HG03354 (cell line): ENCODE measurements around the gene CDKN1A.

Experiments
- ATAC-seq: cut with Tn5 transposase; IDR thresholded peaks from one replicate; pipeline ENCODE4 v1.9.1; 2021; ENCODE audit warnings: mild to moderate bottlenecking; ENCODE audit not compliant: unreplicated experiment, poor library complexity, severe bottlenecking

Gene CDKN1A

DNA sequence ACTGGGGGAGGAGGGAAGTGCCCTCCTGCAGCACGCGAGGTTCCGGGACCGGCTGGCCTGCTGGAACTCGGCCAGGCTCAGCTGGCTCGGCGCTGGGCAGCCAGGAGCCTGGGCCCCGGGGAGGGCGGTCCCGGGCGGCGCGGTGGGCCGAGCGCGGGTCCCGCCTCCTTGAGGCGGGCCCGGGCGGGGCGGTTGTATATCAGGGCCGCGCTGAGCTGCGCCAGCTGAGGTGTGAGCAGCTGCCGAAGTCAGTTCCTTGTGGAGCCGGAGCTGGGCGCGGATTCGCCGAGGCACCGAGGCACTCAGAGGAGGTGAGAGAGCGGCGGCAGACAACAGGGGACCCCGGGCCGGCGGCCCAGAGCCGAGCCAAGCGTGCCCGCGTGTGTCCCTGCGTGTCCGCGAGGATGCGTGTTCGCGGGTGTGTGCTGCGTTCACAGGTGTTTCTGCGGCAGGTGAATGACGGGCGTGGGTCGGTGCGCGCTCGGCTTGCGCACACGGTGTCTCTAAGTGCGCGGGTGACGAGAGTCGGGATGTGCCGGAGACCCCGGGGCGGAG is at the start of gene CDKN1A:
Gene CDKN1A, plus strand, starts transcription at position 227 of the 555 bp plus-strand sequence. CDS start 5,388 bp downstream, outside the sequence.
- peak; percentile 46 for ATAC-seq

DNA sequence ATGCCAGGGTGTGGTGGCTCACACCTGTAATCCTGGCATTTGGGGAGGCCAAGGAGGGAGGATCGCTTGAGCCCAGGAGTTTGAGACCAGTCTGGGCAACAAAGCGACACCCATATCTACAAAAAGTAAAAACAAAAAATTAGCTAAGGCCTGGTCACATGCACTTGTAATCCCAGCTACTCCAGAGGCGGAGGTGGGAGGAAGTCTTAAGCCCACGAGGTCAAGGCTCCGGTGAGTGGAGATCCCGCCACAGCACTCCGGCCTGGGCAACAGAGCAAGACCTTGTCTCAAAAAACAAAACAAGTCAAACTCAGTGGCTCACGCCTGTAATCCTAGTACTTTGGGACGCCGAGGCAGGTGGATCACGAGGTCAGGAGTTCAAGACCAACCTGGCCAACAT is 48.7 kb upstream of the CDKN1A start:
- no peak for ATAC-seq

DNA sequence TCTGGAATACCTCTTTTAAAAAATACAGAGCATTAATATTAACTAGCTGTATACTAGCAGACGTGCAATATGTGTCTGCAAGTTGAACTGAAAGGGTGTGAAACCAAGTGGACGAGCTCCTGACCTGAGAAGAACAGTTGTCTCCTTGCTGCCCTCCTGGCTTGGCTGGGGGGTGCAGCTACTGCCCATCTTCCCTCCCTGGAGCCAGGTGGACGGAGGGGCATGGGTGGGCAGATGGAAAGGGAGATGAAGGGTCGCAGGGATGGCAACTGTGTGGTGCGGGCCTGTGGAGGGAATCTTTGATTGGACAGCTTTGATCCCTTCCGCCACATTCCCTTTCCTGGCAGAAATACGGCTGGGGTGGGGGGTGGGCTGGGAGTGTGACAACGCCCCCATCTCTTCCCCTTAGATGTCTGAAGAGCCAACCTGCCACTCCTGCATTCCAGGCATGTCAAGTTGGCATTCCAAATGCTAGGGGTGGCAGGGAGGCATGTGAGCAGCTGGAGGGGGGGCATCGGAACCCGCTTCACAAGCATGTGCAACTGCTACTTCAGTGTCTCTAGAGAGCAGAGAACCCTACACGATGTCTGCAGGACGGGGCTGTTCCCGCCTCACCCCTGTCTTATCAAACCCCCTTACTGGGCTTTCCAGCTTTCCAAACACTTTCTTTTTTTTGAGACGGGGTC is 47.0 kb upstream of the CDKN1A start:
- no peak for ATAC-seq

DNA sequence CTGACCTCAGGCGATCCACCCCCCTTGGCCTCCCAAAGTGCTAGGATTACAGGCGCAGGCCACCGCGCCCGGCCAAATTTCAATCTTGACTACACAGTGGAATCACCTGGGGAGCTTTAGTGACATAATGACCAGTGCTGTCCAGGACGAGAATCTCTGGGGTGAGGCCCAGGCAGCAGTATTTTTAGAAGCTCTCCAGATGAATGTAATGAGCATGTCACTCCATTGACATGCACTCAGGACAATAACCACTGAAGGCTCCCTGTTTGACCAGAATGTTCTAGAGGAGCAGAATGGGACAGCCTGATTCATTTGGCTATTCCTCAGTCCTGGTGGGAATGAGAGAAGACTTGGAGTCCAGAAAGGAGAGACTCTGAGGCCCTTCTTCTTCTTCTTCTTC is 45.1 kb upstream of the CDKN1A start:
- ATAC-seq, result no peak

DNA sequence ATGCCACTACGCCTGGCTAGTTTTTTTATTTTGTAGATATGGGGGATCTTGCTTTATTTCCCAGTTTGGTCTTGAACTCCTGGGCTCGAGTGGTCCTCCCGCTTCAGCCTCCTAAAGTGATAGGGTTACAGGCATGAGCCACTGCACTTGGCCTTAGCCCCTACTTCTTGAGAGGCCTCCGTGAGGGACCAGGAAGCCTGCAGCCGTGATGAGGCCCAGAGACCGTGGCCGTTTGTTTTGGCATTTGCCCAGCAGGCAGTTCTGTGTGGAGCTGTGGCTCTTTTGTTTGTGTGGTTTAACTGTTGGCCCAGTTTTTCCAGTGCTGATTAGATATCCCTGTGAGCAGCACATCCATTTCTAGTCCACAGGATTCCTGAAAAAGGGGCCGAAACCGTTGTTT is 44.6 kb upstream of the CDKN1A start:
- ATAC-seq, result no peak

DNA sequence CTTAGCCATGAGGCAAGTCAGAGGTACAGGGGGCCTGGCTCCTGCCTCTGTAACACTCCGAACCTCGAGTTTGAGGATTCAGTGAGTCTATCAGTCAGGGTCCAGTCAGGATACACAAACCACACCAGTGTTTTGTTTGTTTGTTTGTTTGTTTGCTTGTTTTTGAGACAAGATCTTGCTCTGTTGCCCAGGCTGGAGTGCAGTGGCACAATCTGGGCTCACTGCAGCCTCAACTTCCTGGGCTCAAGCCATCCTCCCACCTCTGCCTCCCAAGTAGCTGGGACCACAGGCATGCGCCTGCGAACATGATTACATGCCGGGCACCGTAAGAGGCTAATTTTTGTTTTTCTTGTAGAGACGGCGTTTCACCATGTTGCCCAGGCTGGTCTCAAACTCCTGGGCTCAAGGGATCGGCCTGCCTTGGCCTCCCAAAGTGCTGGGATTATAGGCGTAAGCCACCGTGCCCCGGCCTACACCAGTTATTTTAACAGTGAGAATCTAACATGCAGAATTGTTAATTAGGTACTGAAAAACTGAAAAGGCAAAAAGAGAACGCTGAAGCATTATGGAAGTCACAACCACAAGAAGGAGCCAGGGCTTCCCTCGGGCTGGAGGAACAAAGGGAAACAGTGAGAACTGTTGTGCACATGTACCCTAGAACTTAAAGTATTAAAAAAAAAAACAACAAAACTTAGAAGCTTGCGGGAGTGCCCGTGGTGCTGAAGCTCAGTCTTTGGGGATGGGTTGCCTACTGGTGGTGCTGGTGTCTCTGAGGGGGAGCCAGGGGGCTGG is 44.0 kb upstream of the CDKN1A start:
- no peak for ATAC-seq

DNA sequence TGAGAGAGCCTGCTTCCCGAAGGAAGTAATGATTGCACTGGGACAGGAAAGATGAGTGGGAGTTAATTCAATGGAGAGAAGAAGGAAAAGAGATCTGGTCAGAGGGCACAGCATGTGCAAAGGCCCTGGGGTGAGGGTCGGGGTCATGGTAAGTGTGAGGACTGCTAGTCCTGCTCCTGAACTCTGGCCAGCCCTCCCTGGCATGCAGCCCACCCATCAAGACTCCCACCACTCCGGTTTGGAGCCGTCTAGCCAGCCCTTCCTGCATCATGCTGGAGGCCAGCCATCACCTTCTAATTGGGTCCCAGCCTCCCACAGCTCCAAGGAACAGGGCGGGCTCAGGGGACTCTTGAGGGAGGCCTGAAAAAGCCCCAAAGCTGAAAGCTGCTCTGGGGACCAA is 42.2 kb upstream of the CDKN1A start:
- ATAC-seq, result no peak

DNA sequence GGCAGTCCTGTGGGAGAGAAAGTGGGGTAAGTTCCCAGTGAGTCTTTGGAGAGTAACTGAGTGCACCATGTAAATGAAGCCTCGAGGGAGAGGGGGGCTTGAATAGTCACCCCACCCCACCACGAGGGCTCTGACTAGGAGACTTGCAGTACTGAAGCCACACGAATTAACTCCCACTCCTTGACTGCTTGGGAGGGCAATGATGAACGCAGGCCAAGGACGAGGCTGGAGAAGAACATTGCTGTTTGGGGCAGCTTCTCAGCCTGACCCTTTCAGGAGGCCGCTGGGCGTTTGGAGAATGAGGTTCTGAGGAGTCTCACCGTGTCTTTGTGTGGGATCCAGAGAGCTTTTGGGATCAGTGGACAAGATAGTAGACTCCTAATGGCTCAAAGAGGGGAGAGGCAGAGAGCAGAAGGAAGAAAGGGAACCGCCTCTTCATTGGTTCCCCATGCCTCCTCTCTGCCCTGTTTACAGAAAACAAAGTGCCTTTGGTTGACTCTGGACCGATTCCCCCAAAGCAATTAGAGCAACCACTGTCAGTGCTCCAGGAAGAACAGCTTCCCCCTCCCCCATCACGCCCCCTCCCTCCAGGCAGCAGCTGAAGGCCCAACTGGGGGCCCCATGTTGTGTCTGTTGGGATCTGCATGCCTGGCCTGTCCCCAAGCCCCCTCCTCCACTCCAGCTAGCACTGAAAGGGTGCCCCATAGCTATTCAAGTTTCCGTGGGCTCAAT is 41.7 kb upstream of the CDKN1A start:
- ATAC-seq, result no peak

DNA sequence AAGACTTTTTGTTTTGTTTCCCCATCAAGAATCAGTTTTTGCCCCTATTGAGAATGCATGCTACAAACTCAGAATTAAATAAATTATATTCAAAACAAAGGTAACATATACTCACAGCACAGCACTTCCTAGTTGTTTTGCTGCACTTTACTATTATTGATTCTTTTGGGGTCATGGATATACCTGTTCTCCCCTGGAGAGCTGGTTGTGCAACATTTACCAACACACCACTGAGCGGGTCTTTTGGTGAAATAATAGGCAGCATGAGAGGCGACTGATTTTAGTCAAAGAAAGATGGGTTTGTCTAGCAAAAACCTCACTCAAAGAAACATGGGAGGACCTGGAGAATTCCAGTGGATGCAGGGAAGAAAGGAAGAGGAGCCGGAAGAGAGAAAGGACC is 39.9 kb upstream of the CDKN1A start:
- no peak for ATAC-seq

DNA sequence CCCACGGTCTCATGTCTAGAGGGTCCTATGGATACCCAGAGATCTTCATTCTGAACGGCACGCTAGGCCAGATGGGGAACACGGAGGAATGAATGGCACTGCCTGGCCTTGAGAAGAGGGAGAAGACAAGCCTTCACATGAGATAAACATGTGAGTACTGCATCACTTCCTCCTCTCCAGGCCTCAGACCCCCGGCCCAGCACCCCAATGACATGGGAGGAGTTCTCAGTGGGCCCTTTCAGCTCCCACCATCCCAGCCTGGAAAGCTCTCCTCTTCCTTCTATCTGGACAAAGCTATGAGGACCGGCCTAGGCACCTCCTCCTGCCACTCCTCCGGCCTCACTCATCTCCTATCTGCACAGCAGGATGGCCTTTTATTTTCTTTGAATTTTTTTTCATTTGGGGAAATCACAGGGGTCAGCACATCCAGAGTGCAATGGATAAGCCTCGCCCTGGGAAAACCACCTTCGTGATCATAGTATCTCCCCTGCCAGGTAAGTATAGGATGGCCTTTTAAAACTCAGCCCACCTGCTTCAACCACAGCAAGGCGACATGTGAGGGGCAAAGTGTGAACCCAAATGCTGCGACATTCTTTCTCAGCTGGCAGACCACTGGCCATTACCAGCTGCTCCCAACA is 39.2 kb upstream of the CDKN1A start:
- no peak for ATAC-seq

DNA sequence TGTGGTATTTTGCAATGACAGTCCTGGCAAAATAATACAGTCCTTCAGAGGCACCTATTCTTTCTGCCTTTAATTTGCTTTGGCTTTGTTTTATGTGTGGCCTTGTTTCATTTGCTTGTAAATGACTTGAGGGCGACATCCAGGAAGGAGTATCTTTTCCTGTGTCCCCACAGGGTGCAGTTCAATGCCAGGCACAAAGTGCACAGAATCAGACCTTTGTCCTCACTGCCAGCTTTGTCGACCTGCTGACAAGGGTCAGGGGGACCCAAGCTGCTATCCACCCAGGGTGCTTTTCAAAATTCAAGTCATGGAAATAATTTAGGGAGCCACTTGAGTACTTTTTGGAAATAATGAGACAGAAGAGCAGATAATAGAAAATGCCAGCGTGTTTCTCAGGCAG is 37.0 kb upstream of the CDKN1A start:
- no peak for ATAC-seq

DNA sequence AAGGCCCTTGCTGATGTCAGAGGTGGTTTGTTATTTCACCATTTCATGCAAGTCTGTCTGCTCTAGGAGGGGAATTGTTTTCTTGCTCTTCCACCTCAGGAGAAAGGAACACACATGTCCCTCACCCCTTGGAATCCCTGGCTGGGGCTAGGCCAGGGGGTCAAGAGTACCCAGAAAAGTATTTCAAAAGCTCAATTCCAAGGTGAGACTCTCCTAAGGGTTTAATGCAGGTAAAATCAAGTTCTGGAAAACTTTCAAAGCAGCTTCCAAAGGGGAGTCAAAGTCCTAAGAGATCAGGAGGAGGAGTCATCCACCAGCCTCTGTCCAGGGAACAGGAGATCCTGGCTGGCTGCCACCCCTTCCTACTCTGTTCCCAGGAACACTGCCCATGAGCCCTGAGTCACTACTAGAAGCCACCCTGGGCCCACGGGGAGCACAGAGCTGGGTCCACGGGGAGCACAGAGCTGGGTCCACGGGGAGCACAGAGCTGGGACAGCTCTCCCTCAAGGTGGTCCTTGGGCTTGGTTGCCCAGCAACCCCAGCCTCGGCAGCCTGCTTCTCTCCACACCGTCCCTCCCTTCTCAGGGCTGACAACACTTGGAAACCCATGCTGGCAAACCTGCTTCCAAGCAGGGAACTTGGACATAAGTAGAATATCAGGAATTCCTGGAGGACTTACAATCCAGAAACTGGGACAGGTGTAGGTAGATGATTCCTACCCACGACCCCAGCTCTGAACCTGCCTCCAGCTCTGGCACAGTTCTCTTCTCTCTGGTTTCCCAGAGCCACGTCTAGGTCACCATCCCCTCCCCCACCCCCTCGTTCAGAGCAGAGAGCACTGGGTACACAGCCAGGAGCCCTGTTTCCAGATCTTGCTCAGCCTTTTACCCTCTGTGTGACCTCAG is 35.3 kb upstream of the CDKN1A start:
- no peak for ATAC-seq

DNA sequence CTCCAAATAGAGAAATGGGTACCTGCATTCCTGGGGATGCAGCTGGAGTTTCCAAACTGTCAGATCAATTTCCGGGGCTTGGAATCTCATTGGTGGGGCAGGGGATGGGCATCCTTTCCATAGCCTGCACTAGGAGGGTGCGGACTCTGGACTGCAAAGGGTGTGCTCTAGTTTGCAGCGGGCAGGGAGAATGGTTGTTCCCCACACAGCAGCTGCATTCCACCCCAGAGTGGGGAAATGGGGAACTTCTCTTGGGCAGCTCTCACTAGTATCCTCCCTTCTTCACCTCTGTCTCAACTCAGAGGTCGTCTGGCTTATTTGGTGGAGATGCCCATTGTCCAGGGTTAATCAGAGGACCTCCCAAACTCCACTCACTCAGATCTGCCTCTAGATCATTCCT is 34.5 kb upstream of the CDKN1A start:
- ATAC-seq, result no peak

DNA sequence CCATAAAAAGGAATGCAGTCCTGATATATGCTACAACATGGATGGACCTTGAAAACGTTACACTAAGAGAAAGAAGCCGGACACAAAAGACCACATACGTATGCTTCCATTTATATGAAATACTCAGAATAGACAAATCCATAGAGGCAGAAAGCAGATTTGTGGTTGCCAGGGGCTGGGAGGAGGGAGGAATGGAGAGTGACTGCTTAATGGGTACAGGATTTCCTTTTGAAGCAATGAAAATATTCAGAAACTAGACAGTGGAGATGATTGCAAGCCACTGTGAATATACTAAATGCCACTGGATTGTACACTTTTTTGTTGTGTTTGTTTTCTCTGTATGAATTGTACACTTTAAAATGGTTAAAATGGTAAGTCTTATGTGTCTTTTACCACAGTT is 29.4 kb upstream of the CDKN1A start:
- no peak for ATAC-seq

DNA sequence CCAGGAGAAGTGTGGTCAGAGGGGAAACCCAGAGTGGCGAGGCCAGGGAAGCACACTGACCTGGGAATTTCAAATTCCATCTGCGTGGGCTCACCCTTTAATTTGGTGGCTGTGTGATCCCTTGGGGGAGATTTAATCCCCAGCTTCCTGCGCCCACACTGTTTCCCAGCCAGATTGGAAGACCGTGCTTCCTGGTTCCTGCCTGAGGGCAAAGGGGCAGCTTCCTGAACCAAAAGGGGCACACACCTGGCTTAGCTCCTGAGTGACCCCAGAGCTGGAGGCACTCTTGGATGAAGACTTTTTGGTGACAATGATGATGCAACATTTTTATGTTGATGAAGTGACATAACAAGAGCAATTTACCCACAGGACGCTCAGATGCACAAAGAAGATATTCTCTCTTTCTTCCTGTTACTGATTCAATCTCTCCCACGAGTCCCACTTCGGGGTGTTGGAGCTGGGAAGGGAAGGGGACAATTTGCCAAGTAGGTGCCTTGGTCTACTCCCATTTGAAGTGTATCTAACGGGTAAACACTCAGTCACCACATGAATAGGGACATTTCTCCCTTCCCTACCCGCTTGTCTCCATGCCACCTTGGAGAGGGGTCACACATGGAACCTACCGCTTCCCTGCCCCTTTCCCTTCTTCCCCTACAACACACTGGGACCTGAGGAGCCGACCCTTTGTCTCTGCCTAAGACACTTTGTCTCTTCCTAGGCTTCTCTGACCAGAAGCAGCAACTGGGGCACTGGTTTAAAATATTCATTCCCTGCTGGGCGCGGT is 28.6 kb upstream of the CDKN1A start:
- no peak for ATAC-seq

DNA sequence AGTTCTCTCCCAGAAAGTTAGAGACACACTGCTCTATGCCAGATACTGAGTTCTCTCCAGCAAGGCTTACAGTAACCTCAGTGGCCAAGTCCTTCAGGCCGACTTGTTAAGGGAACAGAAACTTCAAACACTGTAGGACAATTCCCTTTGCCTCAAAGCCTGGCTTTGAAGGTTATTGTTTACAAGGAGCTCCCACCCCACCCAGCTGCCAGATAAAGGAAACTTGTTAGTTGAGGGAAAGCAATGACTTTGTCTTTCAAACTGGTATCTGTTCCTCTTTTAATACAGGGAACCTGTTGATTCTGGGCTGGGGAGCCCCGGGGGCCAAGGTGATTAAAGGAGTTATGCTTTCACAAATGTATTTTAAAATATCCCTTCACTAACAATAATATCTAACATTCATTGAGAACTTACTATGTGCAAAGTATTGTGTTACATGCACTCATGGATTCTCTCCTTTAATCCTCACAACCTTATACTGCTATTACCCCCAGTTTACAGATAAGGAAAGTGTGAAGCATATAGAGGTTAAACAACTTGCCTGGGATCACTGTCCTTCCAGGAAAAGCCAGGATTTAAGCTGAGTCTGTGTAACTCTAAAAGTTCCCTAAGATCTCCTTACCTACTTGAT is 27.6 kb upstream of the CDKN1A start:
- peak; percentile 56 for ATAC-seq

DNA sequence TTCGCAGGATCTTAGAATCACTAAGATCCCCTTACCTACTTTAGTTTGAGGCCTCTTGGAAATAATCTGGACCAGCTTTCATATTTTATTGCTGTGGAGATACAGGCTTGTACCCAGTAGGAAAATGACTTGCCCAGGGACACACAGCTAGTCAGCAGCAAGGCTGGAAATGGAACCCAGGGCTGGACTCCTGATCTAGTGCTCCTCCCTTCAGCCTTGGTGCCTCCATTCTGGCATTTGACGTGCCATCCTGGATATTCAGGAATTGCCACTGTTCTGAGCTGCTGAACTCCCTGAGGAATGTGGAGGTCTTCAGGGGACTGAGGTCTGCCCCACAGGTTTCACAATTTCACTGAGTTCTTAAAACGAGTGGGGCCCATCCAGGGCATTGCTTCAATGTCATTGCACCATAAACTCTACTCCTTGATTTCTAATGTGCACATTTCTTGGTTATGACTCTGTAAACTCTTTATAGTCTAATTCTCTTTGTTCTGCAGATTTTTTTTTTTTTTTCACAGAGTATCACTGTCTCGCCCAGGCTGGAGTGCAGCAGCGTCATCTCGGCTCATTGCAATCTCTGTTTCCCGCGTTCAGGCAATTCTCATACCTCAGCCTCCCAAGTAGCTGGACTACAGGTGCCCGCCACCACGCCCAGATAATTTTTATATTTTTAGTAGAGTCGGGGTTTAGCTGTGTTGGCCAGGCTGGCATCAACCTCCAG is 26.7 kb upstream of the CDKN1A start:
- no peak for ATAC-seq
